Fibroblast of gingiva (primary cell): ENCODE measurements around the gene TMEM235.

ENCODE experiments used
- DNase-seq: peaks from one replicate; pipeline ENCODE4 v3.0.0-alpha.2; 2011; ENCODE audit warnings: low read depth

Gene TMEM235

DNA sequence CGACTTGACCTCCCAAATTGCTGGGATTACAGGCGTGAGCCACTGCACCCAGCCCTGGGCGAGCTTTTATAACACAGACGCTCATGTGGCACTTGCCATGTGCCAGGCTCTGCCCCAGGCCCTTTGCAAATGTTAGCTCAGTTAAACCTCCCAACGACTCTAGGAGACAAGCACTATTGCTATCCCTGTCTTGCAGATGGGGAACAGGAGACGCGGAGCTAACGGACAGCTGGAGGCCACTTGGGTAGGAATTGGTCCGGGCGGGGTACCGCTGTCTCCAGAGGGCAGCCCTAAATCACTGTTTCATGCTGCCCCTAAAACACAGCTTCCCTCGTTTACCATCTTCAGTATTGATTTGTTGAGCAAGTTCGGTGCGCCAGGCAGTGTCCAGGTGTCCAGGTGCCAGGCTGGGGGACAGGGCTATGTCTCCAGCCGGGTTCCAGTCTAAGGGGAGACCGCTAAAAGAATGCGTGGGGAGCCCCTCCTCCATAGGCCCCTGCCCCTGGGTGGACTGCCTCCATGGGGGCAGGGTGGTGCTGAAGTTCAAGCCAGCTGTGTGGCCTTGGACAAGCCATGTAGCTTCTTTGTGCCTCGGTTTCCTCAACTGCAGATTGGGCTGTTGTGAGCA, 23.7 kb downstream of the TMEM235 start:
- DNase-seq: no peak

DNA sequence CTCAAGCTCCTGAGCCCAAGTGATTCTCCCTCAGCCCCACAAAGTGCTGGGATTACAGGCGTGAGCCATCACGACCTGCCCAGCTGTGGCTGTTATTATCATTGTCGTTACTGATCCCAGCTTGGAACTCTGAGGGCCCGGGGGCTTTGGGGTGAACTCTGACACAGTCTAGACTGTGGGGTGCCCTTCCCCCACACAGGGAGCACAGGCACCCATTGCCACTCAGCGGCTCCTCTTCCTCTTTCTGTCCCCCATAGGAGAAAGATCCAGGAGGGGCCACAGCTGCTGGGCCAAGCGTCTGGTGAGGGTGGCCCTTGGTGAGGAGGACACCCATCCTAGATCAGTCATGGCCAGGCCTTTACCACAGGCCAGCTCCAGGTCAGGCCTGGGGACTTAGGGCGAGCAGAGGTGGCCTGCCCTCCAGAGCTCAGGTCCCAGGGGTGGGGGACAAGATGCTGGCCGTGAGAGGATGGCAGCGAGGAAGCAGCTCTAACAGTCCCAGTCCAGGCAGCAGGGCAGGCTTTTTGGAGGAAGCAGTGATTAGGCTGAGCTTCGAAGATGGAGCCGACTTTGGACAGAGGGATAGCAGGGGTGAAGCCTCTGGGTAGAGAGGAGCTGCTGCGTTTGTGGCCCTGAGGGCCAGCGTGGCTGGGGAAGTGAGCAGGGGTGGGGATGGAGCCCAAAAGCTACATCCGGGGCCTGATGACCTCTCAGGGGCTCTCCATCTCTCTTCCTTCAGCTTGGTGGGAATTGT, 24.7 kb downstream of the TMEM235 start:
- no peak for DNase-seq

DNA sequence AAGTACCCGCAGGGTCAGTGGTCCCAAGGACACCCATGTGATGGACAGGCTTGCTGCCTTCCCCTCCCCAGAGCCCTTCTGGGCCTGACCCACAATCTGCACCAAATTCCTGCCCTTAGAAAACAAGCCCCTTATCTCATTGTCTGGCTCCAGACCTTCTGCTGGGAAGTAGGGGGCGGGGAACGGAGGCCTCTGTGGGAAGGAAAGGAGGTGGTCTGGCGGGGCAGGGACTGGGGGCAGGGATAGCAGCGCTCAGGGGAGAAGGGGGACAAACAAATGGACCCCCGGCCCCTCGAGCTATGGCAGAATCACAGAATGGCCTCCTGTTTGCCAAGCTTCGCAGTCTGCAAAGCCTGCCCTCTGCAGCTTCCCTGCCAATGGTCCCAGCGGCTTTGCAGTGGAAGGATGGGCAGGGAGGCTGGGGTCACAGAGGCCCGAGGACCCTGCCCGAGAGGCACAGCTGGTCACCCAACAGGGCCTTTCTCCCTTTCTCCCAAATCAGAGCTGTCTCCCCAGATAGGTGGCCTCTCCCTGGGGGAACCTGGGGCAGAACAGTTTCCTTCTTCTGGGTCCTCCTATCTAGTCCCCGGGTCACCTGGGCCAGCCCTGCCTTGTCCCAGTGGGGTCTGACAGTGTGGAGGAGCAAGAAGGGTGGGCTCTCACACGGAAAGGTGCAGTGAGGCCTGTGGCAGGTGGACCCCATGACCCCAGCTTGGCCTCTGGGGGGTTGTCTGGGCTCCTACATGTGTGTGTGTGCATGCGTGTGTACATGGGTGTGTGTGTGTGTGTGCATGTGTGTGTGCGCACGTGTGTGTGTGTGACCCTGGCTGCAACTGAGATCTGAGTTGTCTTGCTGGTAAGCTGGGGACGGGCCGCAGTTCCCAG, 25.5 kb downstream of the TMEM235 start:
- DNase-seq: no peak

DNA sequence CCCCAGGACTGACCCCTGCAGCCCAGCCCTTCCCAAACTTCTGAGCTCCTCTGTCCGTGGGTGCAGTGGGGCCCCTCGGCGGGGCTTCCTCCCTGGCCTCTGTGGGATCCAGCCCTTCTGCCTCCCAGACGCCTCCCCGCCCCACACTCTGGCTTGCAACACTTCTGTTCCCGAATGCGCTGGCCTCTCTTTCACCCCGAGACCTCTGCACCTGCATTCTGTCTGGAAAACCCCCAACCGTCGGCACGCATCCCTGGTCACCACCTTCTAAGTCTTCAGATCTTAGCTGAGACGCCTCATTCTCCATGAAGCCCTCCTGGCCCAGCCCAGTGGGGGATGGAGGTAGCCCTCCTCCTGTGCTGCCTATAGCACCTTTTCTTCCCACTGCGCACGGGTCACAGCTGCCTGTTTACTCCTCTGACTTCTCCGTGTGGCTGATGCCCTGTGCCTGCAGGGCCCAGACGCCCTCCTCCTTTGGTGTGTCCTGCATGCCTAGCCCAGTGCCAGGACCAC, 26.4 kb downstream of the TMEM235 start:
- no peak for DNase-seq

DNA sequence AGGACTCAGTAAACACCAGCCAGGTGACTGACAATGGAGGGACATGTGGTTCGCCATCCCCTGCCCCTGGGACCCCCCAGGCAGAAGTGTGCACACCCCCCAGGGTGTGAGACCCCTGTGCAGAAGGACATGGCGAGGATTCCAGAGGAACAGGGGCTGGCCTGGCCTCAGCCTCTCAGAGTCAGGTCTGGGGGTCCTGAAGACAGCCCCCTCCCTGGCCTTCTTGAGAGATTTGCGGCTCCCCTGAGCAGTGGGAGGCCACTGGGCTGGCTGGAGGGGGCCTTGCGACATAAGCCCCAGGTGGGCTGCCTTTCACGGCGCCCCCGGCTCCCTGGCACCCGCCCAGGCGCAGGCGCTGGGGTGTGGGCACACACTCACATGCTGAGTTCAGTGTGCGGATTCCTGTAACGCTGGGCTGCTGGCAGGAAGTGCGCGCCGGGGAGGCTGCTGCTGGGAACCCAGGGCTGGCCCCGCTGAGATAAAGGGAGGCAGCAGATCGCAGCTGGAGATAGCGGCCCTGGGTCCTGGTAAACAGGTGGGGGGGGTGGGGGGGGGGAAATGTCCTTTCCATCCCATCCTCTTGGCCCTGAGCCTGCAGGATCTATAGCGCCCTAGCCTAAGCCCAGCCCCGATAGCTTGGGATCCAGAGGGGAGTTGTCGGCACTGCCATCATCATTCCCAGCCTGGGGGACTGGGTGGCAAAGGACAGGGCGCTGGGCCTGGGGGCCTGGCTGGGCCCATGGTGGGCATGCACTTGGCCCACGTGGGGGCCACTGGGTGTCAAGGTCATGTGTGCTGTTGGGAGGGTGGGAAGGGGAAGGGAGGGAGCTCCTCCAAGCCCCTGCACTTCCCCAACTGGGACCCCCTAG, 27.1 kb downstream of the TMEM235 start:
- no peak for DNase-seq

DNA sequence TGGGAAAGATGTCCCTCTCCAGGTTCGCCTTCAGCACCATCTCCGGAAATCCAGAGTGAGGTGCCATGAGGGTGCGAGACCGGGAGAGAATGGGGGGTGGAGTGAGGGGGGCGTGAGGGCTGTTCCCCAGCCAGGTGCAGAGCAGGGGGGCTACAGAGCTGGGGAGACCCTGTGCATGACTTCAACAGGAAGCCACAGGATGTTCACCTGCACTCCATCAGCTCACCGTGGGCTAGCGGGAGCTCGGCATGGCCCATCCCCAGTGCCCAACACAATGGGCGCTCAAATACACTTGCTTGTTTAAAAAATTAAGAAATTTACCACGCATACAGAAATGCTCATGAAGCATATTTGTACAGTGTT, 27.7 kb downstream of the TMEM235 start:
- no peak for DNase-seq

DNA sequence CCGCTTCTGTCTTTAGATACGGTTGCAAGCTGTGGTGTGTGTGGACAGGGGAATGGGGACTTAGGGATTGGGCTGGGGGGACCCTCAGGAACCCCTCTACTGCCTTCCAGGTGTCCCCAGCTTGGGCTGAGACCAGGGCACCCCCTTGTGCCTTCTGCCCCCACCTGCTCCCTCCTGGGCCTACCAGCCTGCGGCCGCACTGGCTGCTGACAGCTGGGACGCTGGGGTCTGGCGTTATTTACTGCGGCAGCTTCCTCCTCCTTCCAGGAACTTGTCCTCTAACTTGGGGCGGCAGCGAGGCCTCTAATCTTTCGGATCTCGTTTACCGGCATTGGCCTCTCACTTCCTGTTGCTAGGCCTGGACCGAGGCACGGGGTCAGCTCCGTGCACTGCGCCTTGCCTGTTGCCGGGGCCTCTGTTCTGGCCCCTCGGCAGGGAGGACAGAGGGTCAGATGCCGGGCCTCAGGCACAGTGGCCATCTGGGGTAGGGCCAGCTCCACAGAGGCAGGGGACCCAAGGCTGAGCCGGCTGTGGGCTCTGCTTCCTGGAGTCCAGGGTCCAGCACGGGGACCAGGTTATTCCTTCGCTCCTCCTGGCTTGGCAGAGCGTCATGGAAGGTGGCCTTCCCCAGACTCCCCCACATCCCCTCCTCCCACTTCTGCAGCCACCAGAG, 31.8 kb downstream of the TMEM235 start:
- no peak for DNase-seq

DNA sequence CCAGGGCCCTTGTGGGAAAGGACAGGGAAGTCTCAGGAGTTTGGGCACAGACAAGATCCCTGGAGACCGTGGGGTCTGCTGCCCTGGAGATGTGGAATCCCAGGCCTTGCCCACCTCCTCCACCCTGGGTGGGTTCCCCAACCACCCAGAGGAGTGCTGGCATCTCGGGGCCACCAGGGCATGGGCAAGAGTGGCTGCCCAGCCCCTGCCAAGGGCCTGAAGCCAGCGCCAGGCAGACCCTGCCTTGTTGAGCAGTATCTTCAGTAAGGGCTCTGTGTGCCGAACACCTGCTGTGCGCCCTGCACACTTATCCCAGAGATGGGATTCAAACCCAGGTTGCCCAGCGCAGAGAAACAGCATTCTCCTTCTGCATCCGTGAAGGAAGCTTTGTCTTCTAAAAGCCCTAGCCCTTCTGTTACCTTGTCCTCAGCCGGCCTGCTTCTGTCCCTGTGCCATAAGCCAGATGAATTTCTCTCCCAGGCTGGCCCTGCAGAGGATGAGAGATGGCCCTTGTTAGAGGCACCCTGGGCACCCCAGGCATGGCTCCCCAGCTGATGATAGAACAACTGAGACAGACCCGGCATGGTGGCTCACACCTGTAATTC, 32.4 kb downstream of the TMEM235 start:
- DNase-seq: no peak

DNA sequence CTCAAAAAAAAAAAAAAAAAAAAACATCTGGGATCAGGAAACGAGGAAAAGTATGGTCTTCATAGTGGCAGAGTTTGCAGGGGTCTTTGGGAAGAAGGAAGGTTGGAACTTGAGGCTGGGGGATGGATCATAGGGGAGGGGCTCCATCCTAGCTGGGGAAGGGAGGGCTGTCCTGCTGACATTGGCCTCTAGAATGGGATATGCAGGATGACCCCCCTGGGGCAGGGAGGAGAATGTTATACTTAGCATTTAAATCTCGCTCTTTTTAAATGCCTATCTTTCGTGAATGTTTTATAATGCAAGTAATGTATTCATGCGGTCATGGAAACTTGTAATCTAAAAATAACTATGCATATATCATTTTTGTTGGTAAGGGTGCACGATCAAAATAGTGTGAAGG, 33.2 kb downstream of the TMEM235 start:
- DNase-seq: no peak

DNA sequence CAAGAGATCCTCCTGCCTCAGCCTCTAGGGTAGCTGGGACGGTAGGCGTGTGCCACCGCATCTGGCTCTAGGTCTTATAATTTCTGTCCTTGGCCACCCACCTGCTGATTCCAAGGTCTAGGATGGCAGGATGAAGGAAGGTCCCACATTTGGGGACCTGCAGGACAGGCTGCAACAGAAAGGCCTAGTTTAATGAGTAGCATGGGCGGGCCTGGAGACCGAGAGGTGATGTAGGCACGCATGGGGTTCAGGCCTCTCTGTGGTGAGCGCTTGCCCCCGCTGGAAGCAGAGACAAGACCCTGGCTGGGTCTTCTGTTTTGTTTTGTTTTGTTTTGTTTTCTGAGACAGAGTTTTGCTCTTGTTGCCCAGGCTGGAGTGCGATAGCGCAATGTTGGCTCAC, 33.7 kb downstream of the TMEM235 start:
- no peak for DNase-seq

DNA sequence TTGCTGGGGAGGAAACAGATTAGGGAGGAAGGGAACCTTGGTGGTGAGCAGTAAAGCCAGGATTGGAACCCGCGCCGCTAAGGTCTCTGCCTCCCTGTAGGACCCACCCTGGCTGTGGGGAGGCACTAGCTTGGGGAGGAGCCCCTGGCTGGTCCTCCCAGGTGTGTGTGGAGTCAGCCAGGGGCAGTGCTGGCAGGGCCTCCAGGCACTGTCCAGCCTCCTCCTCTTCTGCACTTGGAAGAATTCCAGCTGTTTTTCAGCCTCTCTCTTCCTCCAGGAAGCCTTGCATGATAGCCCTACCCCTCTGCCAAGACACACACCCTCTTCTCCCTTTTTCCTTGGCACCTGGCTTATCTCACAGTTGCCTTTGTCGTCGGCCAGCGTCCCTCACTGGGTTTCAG, 34.8 kb downstream of the TMEM235 start:
- DNase-seq: no peak

DNA sequence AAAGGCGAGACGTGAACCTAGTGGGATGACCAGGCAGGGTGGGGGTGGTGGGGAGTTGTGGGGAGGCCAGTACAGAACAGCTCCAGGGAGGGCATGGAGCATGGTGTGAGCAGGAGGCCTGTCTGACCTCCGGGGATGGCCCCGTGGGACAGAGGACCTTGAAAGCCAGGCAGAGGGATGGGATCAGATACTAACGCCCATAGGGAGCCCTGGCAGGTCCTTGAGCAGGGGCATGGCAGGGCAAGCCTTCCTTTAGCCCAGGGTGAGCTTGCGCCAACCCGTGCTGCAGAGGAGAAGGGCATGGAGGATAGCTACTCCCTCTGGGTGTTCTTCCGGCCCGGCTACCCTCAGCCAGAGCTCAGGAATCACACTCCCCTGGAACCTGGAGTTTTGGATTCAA, 35.3 kb downstream of the TMEM235 start:
- DNase-seq: no peak

DNA sequence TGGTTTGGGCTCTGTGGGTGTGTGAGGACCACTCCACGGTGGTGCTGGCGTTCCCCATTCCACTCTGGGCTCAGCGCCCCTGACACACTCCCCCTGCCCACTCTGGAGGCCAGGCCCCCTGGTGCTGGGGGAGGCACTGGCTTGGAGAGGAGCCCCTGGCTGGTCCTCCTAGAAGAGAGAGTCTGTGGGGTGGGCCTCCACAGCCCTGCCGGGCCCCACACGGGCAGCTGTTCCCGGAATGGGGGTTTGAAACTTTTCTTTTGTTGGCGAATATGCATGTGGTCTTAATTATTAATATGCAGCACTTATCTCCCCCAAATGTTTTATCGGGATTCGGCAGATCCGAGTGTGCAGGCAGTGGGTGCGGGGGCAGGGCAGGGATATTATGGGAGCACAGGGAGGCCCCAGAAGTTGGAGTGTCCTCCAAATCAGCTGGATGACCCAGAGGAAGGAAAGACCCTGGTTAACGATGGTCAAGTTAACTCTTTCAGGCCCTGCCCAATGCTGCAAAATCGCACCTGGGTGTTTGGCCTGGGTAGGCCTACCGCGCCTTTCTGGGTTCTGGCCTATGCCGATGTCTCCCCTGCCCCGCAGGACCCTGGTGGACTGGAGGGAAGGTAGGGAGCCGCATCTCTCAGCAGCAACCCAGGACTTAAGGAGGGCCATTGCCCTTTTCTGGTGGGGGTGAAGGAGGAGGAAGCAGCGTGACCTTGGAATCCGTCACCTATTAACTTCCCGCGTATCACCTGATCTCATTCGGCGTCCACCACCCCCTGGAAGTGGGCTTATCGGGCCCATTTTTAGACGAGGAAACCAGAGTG, 36.0 kb downstream of the TMEM235 start:
- DNase-seq: no peak

DNA sequence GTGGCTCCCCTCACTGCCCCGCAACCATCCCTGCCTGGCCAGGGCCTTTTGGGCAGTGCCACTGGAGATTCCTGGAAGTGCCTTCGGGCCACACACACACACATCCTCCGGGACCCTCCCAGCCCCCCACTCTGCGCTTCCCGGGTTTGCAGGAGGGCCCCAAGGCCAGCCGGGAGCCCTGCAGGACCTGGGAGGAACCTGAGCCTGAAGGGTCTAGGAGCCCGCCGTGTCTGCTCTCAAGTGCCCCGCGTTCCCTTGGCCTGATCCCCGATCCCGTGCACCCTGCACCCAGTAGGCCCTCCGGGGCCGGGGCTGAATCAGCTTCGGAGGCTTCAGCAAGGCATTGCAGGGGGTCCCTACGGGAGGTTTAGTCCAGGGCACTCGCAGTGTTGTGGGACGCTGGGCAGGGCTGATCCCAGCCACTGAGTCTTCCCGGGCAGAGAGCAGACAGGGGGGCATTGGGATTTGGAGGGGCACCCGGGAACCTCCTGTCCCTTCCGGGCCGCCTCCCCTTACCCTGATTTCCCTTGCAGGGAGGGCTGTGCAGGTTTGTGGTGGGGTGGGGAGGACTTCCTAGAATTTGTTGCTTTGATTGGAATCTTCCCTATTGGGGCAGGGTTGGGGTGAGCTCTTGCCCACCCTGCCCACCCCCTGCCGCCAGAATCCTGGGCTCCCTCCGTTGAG, 36.9 kb downstream of the TMEM235 start:
- no peak for DNase-seq

DNA sequence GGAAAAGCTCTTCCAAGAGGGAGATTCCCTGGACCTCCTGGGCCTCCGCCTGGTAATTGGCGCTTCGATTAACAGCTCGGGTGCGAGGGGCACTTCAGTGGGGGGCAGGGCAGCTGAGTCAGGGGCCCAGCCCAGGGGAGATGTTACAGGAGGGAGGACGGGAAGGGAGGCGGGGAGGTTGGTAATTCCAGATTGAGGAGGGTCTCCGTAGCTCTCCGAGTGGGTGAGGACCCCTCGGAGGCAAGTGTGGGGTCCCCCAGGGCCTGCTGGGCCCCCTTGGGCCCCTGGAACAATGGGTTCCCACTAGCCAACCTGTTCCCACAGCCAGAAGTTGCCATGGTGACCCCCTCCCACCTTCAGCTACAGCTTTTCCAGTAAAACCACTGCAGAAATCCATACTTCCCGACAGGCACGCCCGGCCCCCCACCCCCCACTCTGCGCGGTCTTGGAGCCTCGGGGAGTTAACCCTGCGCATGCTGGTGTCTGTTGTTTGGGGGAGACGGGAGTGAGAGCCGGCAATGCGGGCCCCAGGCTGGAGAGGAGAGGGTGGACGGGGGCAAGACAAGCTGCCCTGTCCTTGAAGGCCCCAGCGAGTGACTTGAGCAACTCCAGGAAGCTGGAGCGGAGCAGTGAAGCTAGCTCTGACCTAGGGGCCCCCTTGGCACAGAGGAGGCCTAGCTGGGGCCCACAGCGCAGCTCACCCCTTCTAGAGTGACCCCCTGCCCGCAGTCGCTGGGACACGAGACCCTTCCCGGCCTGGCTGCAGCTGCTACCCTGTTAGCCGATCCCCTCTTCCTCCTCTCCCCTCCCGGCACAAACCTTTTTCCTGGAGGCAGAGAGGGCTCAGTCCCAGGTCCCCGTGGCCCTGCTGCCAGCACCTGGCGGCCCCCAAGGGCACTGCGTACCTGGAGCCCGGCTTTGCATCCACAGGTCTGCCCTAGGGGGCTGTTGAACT, 37.8 kb downstream of the TMEM235 start:
- DNase-seq: no peak

DNA sequence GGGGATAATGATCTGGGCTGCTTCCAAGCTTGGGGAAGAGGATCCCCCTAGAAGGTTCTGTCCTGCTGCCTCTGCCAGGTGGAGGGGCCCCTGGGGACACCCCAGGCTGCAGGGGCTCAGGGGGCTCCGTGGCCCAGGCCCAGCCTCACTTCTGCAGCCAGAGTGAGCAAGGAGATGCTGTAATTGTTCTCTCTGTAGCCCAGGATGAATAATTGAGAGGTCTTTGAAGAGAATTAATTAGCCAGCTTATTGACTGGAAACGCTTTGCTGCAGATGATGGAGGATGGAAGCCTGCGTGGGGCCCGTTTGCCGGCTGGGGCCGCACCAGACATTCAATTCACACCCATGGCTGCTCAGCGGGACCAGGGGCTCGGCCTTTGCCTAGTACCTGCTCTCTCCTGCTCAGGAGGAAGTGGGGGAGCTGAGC, 38.5 kb downstream of the TMEM235 start:
- DNase-seq: no peak

DNA sequence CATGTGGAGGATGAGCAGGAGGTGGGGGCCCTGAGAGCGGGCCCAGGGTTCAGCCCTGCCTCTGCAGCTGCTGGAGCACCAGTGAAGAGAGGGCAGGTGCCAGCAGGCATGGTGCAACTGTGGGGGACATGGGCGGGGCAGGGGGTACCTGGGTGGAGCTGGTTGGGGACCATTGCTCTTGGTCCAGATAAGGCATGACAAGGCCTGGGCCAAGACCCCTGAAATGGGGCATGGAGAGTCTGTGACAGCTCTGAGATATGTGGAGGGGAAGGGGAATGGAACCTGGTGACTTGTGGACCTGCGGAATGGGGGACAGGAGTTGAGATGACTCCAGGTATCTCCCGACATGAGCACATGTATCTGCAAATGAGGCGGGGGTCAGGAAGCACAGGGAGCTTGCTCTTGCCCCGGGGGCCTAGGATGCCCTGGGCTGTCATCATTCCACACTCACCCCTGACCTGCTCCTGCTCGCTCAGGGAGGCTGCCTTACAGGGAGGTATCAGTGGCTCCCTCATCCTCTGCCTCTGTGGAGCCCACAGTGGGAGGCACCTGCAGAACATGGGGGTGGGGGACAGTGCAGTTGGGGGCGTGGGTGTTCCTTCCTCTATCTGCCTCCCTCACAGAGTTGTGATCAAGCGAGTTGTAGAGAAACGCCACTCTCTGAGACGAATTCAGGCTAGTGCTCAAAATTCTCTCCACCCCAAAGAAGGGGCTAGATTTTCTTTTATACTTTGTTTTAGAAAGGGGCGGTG, 40.2 kb downstream of the TMEM235 start:
- DNase-seq: no peak
